BJ (cell line): ENCODE measurements around the gene NAA60. TPM values are rescaled to one million over a fixed set of nuclear protein-coding genes. Genes with fewer than 3 reads are reported as not detected.

Source experiments
- CTCF ChIA-PET: fragments of 350-600 bp; formaldehyde crosslinking; extraction: SDS; loops from one replicate; lab custom pipeline; 2021; ENCODE audit warnings: antibody characterized with exemption, inconsistent platforms; lab: Yijun Ruan, JAX
- POLR2A ChIA-PET: fragments of 300-600 bp; sonication (Branson Sonifier 250); formaldehyde crosslinking; extraction: SDS; loops from one replicate; lab custom pipeline; 2021; ENCODE audit warnings: antibody characterized with exemption; lab: Charles Lee
- DNase-seq: peaks from one replicate; pipeline ENCODE4 v3.0.0-alpha.2; 2011; ENCODE audit warnings: low read depth
- H3K27me3 ChIP-seq: 2 replicates; pipeline ENCODE4 v1.6.0; 2011; ENCODE audit warnings: low read length; ENCODE audit not compliant: control insufficient read depth, insufficient read depth
- H3K36me3 ChIP-seq: 2 replicates; pipeline ENCODE4 v1.5.1; 2011; ENCODE audit warnings: low read length; ENCODE audit not compliant: control insufficient read depth, insufficient read depth
- H3K4me3 ChIP-seq: 2 replicates; pipeline ENCODE4 v1.5.1; 2011; ENCODE audit warnings: low read depth, mild to moderate bottlenecking, control low read depth, low read length
- polyA plus RNA-seq: library from polyadenylated mRNA; depleted of rRNA; stranded (reverse); fragments of >200 nt; gene quantifications from 2 replicates; pipeline ENCODE4 v1.2.3, GENCODE V29; 2011
- TF ChIP-seq, protein P1 (sequence below): IDR thresholded peaks from 2 replicates; pipeline ENCODE4 v1.5.1; 2011; ENCODE audit warnings: low read depth, mild to moderate bottlenecking, control low read depth, inconsistent platforms, low read length, moderate library complexity; ENCODE audit not compliant: insufficient read depth

Gene NAA60
- polyA plus RNA-seq, 1 experiment = 21.7 TPM

DNA sequence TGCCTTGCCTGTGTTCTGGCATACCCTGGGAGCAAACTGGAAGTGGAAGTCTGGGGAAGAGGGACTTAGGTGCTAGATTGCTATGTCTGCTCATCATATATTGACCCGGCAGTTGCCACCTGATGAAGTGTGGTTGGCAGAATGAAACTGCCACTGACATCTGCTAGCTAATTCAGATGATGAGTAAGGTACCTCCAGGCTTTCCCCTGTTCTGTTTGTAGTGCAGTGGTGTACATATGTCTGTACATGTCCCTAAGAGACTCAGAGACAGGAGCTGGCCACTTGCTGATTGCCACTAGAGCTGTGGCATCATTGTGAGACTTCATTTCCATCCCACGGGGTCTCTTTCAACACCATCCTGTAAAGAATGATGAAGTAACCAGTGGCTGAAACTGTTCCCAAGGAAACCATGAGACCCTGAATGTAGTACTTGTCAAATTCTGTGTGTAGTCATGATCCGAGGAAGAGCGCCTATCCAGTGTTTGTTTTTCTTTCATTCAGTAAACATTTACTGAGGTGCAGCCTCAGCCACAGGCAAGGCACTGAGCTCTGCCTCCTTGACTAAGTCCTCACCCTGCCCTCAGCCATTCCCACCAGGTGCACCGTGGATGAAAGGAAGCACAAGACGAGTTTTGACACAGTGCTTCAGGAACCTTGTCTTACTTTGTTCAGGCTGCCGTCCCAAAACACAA is 70.6 kb downstream of the NAA60 start:
- ChIA-PET CTCF (interaction anchor here (1.1 to 1.2 kb wide), 2 partner anchors 11 to 12 kb away, joined by 3 to 5 read pairs; no protein-coding TSS in a partner anchor), POLR2A (no interaction called here)
- TF ChIP-seq, protein P1, sequence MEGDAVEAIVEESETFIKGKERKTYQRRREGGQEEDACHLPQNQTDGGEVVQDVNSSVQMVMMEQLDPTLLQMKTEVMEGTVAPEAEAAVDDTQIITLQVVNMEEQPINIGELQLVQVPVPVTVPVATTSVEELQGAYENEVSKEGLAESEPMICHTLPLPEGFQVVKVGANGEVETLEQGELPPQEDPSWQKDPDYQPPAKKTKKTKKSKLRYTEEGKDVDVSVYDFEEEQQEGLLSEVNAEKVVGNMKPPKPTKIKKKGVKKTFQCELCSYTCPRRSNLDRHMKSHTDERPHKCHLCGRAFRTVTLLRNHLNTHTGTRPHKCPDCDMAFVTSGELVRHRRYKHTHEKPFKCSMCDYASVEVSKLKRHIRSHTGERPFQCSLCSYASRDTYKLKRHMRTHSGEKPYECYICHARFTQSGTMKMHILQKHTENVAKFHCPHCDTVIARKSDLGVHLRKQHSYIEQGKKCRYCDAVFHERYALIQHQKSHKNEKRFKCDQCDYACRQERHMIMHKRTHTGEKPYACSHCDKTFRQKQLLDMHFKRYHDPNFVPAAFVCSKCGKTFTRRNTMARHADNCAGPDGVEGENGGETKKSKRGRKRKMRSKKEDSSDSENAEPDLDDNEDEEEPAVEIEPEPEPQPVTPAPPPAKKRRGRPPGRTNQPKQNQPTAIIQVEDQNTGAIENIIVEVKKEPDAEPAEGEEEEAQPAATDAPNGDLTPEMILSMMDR = no peak
- DNase-seq = no peak
- Histone ChIP-seq H3K36me3 (peaks cover 14% of the 10 kb centered on the region), H3K4me3 (no peak overlapping the region), H3K27me3 (no peaks in the 10 kb centered on the region)

DNA sequence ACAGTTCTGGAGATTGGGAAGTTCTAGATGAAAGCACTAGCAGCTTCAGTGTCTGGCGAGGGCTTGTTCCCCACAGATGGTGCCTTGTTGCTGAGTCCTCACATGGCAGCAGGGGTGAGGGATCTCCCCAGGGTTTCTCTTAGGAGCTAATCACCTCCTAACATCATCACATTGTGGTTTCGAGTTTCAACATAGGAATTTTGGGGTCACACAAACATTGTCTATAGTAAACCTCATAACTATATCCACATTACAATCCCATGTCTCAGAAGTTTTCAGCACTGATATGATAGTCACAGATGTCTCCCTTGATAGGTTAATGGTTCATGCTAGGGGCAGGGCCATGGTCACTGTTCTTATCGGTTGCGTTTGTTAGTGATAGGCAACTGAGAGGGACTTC is 71.1 kb downstream of the NAA60 start:
- H3K4me3 ChIP-seq = no peak overlapping the region
- POLR2A ChIA-PET = no interaction called here
- CTCF ChIA-PET = interaction anchor here (1.1 to 1.2 kb wide), 2 partner anchors 10 to 13 kb away, joined by 3 to 5 read pairs; no protein-coding TSS in a partner anchor
- no peaks in the 10 kb centered on the region for H3K27me3 ChIP-seq
- TF ChIP-seq, protein P1 = no peak
- H3K36me3 ChIP-seq = peaks cover 11% of the 10 kb centered on the region
- no peak for DNase-seq

DNA sequence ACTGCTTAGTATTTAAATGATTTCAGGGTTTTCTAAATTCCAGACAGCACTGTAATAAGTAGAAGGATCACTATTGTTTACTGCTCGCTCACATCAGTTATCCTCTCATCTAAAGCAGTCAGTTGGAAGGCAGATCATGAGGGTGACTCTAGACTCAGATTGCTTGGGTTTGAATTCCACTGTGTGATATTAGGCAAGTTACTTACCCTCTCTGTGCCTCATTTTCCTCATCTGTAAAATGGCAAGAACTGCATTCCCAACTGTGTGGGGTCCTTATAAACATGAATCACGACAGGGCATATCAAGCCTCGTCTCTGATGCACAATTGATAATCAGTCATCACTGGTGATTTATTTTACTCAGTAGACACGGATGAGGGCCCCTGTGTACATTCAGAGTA is 72.4 kb downstream of the NAA60 start:
- ChIA-PET CTCF (no interaction called here), POLR2A (no interaction called here)
- Histone ChIP-seq H3K27me3 (no peaks in the 10 kb centered on the region), H3K36me3 (peaks cover 11% of the 10 kb centered on the region), H3K4me3 (no peak overlapping the region)
- DNase-seq = no peak
- TF ChIP-seq, protein P1 = no peak

DNA sequence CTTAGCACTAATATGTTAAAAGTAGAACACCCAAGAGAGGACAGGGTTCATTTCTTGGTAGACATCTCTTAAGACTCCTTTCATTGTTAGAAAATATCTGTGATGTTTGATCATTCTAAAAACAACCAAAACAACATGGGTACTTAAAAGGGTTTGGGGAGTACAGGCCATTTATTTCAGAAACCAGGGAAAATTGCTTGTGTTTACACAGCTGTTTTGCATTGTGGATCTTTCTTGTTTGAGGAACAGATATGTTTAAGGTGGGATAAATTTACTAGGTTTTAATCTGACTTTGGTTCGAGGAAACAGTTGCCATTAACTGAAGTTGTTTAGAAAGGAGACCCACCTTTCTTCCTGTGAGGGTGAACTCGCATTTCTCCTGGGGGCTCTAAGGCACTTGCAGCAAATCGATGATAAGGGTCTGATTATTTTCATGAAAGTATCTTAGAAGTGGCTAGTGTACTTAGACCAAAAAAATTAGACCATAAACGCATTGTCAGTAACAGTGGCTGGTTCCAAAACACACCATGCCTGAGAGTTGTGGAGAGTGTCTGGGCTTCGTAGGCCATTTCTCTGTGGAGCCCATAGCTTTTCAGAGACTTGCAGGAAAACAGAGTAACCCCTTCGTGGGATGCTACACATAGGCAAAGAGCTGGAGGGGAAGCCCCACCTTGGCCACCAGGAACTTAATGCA is 75.0 kb downstream of the NAA60 start:
- Histone ChIP-seq H3K4me3 (no peak overlapping the region), H3K27me3 (no peaks in the 10 kb centered on the region), H3K36me3 (peaks cover 7% of the 10 kb centered on the region)
- POLR2A ChIA-PET = no interaction called here
- TF ChIP-seq, protein P1 = no peak
- CTCF ChIA-PET = interaction anchor here (1.5 kb wide), 1 partner anchor 17 kb away, joined by 4 read pairs; no protein-coding TSS in a partner anchor
- no peak for DNase-seq

DNA sequence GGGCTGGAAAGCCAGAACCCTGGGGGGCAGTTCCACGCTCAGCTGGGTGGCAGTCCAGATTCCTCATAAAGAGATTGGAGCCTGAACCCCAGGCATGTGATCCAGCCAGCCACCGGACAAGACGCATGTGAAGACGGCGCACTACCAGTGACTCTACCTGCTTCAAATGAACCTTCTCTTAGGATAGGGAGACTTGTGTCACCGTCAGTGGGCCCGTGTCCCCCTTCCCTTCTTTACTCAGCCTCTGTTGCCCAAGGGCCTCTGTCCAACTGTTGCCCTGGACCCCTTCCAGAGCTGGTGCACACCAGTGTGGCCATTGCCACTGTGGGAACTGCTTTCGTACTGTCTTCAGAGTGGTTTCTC is 75.5 kb downstream of the NAA60 start:
- Histone ChIP-seq H3K27me3 (no peaks in the 10 kb centered on the region), H3K4me3 (no peak overlapping the region), H3K36me3 (peaks cover 8% of the 10 kb centered on the region)
- no peak for DNase-seq
- ChIA-PET CTCF (interaction anchor here (1.5 kb wide), 1 partner anchor 17 kb away, joined by 4 read pairs; no protein-coding TSS in a partner anchor), POLR2A (no interaction called here)
- TF ChIP-seq, protein P1 = no peak
